NB4 (cell line): ENCODE data around the gene SEZ6L2.
A peak's percentile ranks its signal among the peaks of the same experiment; 100 is the strongest.
"Not testable (repeated sequence)": the region's sequence is repeated elsewhere in the genome, so short reads cannot be mapped to it uniquely, and the experiment has no call there.

ENCODE experiments used
- DNase-seq: peaks from one replicate; pipeline ENCODE4 v3.0.0; 2010; ENCODE audit warnings: low read depth
- H3K4me3 ChIP-seq: one replicate; pipeline ENCODE4 v1.5.1; 2011; ENCODE audit warnings: mild to moderate bottlenecking, low read depth, low read length, moderate library complexity
- MYC ChIP-seq: IDR thresholded peaks from 2 replicates; pipeline ENCODE4 v1.6.1; 2011; ENCODE audit warnings: low read depth, low read length
- POLR2A ChIP-seq: IDR thresholded peaks from 2 replicates; pipeline ENCODE4 v1.6.1; 2011; ENCODE audit warnings: mild to moderate bottlenecking; ENCODE audit not compliant: insufficient read length; ENCODE audit errors: extremely low read depth
- TF ChIP-seq, protein P1 (sequence below): IDR thresholded peaks from one replicate; pipeline ENCODE4 v1.5.1; 2012; ENCODE audit warnings: low read depth, low read length
- TF ChIP-seq, protein P2 (sequence below): IDR thresholded peaks from 2 replicates; pipeline ENCODE4 v1.6.1; 2011; ENCODE audit warnings: low read depth, low read length

The SEZ6L2 gene

DNA sequence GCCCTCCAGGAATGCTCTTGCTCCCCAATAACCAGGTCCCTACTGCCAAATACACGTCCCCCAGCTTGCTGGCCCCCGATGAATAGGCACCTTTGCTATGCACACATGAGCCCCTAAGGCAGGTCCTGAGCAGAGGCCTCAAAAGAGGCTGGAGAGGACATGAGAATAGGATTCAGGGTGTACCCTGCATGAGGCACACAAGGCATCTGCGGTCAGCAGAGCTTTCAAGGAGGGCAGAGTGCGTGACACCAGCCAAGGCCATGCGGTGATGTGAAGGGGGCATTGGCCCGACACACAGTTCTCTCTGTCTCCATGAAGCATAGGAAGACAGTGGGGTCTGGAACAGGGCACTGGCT, 6.9 kb downstream of the SEZ6L2 start:
- TF ChIP-seq POLR2A, result no peak
- no peak for TF ChIP-seq MYC
- TF ChIP-seq, protein P1, sequence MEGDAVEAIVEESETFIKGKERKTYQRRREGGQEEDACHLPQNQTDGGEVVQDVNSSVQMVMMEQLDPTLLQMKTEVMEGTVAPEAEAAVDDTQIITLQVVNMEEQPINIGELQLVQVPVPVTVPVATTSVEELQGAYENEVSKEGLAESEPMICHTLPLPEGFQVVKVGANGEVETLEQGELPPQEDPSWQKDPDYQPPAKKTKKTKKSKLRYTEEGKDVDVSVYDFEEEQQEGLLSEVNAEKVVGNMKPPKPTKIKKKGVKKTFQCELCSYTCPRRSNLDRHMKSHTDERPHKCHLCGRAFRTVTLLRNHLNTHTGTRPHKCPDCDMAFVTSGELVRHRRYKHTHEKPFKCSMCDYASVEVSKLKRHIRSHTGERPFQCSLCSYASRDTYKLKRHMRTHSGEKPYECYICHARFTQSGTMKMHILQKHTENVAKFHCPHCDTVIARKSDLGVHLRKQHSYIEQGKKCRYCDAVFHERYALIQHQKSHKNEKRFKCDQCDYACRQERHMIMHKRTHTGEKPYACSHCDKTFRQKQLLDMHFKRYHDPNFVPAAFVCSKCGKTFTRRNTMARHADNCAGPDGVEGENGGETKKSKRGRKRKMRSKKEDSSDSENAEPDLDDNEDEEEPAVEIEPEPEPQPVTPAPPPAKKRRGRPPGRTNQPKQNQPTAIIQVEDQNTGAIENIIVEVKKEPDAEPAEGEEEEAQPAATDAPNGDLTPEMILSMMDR, result no peak
- TF ChIP-seq, protein P2, sequence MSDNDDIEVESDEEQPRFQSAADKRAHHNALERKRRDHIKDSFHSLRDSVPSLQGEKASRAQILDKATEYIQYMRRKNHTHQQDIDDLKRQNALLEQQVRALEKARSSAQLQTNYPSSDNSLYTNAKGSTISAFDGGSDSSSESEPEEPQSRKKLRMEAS, result no peak
- H3K4me3 ChIP-seq, result no peak overlapping the region

DNA sequence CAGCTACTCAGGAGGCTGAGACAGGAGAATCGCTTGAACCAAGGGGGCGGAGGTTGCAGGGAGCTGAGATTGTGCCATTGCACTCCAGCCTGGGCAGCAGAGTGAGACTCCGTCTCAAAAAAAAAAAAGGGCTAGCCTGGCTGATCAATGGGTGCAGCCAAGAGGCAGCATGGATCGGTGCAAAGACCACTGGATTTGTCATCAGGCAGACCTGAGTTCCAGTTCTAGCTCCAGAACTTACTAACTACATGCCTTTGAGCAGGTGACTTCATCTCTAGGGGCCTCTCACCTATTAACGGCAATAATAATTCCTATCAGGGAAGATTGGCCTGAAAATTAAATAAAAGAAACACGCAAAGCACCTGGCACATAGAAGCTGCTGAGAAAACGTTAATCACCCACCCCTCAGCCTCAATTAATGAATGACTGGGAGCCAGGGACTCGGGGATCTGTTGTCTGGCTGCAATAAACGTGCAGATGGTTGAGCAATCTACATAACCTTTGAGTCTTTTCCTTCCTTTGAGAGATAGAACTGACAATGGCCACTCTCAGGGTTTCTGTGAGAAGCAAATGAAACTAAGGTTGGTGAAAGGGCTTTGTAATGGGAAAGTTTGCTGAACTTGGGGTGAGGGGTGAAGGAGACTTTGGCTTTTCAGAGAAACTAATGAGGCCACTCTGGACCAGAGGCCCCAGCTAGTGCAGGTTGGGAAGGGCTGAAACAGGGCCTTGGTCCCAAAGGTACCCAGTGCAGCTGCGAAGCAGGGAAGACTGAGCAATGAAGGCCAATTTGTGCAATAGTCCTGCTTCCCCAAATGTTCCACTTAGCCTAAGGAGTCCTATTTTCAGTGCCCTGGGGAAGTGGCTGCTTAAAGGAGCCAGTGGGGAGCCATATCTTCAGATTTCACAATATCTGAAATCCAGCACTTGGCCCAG, 7.6 kb downstream of the SEZ6L2 start:
- no peak overlapping the region for H3K4me3 ChIP-seq
- TF ChIP-seq POLR2A, result no peak
- TF ChIP-seq, protein P2, result no peak
- no peak for TF ChIP-seq MYC
- TF ChIP-seq, protein P1, result no peak
- peak; percentile 69 for DNase-seq

More for the DNA sequence above, 6.9 kb downstream of the SEZ6L2 start:
- DNase-seq, result no peak

DNA sequence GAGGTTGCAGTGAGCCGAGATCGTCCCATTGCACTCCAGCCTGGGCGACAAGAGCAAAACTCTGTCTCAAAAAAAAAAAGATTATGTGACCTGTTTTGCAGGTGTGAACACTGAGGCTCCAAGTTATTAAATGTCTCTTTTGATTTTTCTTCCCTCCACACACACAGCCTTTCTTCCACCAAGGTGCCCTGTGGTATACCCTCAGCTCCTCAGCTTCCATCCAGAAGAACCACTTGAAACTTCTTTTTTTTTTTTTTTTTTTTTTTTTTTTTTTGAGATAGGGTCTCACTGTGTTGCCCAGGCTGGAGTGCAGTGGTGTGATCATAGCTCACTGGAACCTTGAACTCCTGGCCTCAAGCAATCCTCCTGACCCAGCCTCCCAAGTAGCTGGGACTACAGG, 10.0 kb downstream of the SEZ6L2 start:
- not testable (repeated sequence) for DNase-seq, H3K4me3 ChIP-seq

DNA sequence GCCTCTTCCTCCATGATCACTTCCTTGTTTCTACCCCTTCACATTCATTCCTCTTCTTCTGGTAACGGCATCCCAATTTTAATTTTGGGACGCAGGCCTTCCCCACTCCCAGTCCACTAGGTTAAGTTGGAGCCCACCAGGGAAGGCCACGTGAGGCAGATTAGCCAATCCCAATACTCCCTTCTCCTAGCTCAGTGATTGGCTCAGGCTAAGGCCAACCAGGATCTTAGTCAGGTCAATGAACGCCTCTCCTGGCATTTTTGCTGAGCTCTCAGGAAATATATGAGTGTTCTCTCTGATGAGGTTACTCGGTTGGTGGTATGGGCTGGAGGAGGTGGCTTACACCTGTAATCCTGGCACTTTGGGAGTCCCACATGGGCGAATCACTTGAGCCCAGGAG, 15.4 kb downstream of the SEZ6L2 start:
- no peak overlapping the region for H3K4me3 ChIP-seq
- TF ChIP-seq MYC, result no peak
- TF ChIP-seq POLR2A, result no peak
- TF ChIP-seq, protein P1, result no peak
- TF ChIP-seq, protein P2, result no peak
- DNase-seq, result no peak

GRCh38 chr16:29881050-29881449, 18.3 kb downstream of the SEZ6L2 start:
- TF ChIP-seq, protein P2, result no peak
- TF ChIP-seq, protein P1, result no peak
- TF ChIP-seq POLR2A (no peak), MYC (no peak)
- H3K4me3 ChIP-seq, result no peak overlapping the region
- no peak for DNase-seq

DNA sequence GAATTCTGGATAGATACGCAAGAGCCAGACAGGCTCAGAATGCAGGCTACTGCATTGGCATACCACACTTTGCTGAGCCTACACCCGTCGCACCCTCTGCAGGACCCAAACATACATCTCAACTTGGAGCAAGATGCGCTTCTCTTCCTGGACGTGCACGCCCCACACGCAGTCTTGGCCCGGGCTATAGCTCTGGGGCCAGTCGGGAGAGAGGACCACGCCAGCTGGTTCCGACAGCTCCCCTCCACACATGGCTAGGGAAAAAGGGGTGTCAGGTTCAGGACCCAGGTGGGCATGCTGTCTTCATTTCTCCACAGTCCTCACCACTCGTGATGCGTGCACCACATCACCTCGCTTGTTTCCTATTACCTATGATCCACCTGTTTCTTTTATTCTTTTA, 21.2 kb downstream of the SEZ6L2 start:
- no peak for DNase-seq
- TF ChIP-seq, protein P1, result no peak
- TF ChIP-seq, protein P2, result no peak
- TF ChIP-seq POLR2A, result no peak
- no peak for TF ChIP-seq MYC
- no peak overlapping the region for H3K4me3 ChIP-seq
